ENCODE measurements around the gene AATK.

The AATK gene

GRCh38 chr17:81127526-81128177 lies 38.4 kb downstream of the AATK start:
- no peak for DNase-seq (ENCODE audit: low spot score)

GRCh38 chr17:81127133-81127455 lies 38.9 kb downstream of the AATK start:
- no peak for DNase-seq (ENCODE audit: low spot score)

- DNase-seq (ENCODE audit: low spot score), result no peak
These were observed 39.5 kb downstream of the AATK start for GRCh38 chr17:81126281-81127132.

GRCh38 chr17:81125573-81126081 lies 40.4 kb downstream of the AATK start:
- DNase-seq (ENCODE audit: low spot score), result no peak

GRCh38 chr17:81124377-81124776 lies 41.6 kb downstream of the AATK start:
- DNase-seq (ENCODE audit: low spot score), result no peak

- DNase-seq (ENCODE audit: low spot score), result no peak
These were observed 42.7 kb downstream of the AATK start for GRCh38 chr17:81123052-81124048.

GRCh38 chr17:81121841-81122733 lies 43.9 kb downstream of the AATK start:
- no peak for DNase-seq (ENCODE audit: low spot score)

GRCh38 chr17:81120695-81121621 lies 45.1 kb downstream of the AATK start:
- DNase-seq (ENCODE audit: low spot score), result no peak

- no peak for DNase-seq (ENCODE audit: low spot score)
These were observed 45.9 kb downstream of the AATK start for GRCh38 chr17:81120149-81120484.

GRCh38 chr17:81119223-81120148 lies 46.5 kb downstream of the AATK start:
- peak; percentile 88 for DNase-seq (ENCODE audit: low spot score)

GRCh38 chr17:81118308-81119221 lies 47.5 kb downstream of the AATK start:
- DNase-seq (ENCODE audit: low spot score), result no peak

- DNase-seq (ENCODE audit: low spot score), result no peak
These were observed 48.3 kb downstream of the AATK start for GRCh38 chr17:81117672-81118198.

- no peak for DNase-seq (ENCODE audit: low spot score)
These were observed 49.3 kb downstream of the AATK start for GRCh38 chr17:81116704-81117103.

- no peak for DNase-seq (ENCODE audit: low spot score)
These were observed 50.1 kb downstream of the AATK start for GRCh38 chr17:81115749-81116464.

GRCh38 chr17:81115219-81115618 lies 50.8 kb downstream of the AATK start:
- no peak for DNase-seq (ENCODE audit: low spot score)

GRCh38 chr17:81114351-81115093 lies 51.5 kb downstream of the AATK start:
- DNase-seq (ENCODE audit: low spot score), result no peak
